Iris pigment epithelial cell (primary cell): ENCODE measurements around the gene DNAJB4.
"Not testable (repeated sequence)": the region's sequence is repeated elsewhere in the genome, so short reads cannot be mapped to it uniquely, and the experiment has no call there.

Source experiments
- DNase-seq: peaks from one replicate; pipeline ENCODE4 v3.0.0-alpha.2; 2011; ENCODE audit warnings: low read depth

Gene DNAJB4

GRCh38 chr1:78004719-78005447 lies at the start of gene DNAJB4:
TSS of gene DNAJB4 (plus strand) at chr1:78004939. CDS start at chr1:78005111, 172 bp downstream.
- DNase-seq: peak; percentile 99

DNA sequence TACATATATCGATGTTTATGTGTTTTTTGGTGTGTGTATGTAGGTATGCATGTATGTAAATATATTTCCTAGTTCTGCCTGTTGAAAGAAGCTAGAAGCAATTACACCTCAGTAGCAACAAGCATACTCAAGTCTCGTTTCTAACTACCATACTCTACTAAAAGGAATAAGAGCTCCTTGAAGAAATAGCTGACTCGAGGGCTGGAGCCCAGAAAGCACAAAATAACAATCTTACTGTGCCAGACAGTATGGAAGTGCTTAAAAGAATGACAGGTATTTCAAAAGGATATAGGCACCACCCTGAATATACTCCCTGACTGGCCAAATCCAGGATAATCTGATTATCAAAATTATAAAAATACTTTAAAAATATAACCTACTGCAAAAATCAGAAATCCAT lies 49.0 kb upstream of the DNAJB4 start:
- no peak for DNase-seq

- DNase-seq: no peak
These were observed 48.3 kb upstream of the DNAJB4 start for GRCh38 chr1:77956464-77956863.

GRCh38 chr1:77958391-77958790 lies 46.3 kb upstream of the DNAJB4 start:
- no peak for DNase-seq

- no peak for DNase-seq
These were observed 45.9 kb upstream of the DNAJB4 start for GRCh38 chr1:77958850-77959249.

- no peak for DNase-seq
These were observed 43.3 kb upstream of the DNAJB4 start for GRCh38 chr1:77961392-77961791.

DNA sequence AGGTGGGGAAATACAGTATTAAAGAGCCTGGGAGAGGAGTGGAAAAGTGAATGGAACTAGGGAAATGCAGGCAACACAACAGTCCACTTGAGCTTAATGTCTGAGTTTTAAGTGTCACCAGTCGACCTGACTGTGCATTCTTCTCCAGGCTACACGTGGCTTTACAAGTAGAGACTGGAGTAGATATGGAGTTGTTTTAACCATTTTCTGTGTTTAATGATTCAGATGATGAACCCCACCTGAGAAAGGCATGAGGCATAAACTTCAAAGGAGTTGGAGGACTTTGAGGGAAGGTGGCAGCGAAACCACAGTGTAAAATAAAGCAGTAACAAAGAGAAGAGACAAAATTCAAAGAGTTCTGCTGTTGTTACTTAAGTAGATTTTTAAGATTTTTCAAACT lies 38.4 kb upstream of the DNAJB4 start:
- DNase-seq: no peak

GRCh38 chr1:77970192-77970591 lies 34.5 kb upstream of the DNAJB4 start:
- no peak for DNase-seq

DNA sequence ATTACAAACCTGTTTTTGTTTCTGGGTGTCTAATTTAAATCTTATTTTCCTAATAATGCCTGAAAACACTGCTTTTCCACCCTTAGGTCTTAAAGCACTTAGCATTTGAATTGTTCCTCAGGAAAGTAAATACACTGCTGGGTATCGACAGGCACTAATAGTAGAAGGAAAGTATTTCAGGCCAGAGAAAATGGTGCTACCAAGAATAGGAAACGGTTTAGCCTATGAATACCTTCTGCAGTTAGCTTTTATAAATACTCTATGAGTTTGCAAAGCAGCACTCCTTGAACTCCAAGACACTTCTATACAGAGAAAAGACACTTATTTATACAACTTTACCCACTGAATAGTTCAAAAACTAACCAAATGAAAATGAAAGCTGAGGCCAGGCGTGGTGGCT lies 32.7 kb upstream of the DNAJB4 start:
- no peak for DNase-seq

DNA sequence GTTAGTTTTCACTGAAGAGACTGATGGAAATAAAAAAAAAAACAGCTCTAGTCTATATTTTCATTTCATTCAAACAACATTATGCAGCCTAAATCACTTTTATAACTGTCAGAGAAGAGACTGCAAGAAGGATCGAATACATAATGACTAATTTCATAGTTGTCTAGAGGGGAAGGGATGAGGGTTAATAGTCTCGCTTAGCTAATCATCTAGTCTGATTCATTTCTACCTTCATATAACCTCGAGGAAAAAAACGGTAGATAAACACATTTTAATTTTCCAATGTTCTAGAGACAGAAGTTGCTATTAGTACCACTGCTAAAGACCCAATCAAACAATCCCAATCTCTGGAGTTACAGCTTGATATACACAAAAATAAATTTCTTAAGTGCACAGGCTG lies 29.4 kb upstream of the DNAJB4 start:
- DNase-seq: peak; percentile 71

DNA sequence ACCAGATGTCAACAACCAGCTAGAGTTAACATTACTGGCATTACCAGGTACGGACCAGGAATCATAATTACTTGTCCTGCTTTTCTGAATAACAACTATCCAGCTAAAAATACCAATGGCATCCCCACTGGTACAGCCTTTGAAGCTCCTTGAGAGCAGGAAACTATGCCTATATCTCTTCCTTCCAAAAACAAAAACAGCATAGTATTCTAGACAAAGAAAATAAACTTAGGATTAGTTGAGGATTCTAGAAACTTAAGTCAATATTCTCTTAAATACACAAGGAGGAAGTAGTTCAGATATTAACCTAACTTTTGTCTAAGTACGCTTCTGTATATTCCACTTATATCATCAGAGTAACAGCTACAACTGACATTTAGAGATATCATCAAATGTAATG lies 28.8 kb upstream of the DNAJB4 start:
- DNase-seq: peak; percentile 20

DNA sequence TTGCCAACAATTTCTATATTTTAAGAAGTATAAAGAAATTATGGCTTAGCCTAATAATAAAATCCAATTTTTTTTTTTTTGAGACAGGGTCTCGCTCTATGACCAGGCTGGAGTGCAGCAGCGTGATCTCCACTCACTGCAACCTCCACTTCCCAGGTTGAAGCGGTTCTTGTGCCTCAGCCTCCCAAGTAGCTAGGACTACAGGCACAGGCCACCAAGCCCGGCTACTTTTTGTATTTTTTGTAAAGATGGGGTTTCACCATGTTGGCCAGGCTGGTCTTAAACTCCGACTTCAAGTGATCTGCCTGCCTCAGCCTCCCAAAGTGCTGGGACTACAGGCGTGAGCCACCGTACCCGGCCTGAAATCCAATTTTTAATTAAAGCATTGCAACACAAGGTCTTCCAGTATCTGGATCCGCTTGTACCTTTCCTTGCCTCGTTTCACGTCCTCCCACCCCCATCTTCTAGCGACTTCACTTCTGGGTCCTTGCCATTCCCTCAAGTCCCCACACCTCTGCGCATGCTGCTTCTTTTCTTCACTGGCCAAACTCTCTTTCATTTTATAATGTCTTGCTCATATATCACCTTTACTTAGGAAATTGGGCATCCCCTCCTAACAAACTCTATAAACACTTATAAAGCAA lies 28.2 kb upstream of the DNAJB4 start:
- no peak for DNase-seq

GRCh38 chr1:77977989-77978292 lies 26.8 kb upstream of the DNAJB4 start:
- DNase-seq: no peak

GRCh38 chr1:77978293-77978968 lies 26.3 kb upstream of the DNAJB4 start:
- DNase-seq: peak; percentile 96

- DNase-seq: peak; percentile 99
These were observed 25.5 kb upstream of the DNAJB4 start, which contains the start of gene FUBP1 for GRCh38 chr1:77978969-77979876. TSS of gene FUBP1 (minus strand) at chr1:77979072. CDS start at chr1:77979004, 68 bp downstream.

DNA sequence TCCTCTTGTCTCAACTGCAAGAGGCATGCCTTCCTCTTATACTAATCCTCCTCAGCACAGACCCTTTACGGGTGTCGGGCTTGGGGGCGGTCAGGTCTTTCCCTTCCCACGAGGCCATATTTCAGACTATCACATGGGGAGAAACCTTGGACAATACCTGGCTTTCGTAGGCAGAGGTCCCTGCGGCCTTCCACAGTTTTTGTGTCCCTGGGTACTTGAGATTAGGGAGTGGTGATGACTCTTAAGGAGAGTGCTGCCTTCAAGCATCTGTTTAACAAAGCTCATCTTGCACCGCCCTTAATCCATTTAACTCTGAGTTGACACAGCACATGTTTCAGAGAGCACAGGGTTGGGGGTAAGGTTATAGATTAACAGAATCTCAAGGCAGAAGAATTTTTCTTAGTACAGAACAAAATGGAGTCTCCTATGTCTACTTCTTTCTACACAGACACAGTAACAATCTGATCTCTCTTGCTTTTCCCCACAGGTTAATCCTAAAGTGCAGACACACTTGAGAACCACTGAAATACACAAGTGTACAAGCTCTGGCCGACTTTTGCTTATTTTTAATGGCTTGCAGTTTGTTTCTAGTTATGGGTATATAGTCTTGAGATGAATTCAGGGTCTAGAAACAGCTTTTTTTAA lies 21.3 kb upstream of the DNAJB4 start:
- DNase-seq: not testable (repeated sequence)

DNA sequence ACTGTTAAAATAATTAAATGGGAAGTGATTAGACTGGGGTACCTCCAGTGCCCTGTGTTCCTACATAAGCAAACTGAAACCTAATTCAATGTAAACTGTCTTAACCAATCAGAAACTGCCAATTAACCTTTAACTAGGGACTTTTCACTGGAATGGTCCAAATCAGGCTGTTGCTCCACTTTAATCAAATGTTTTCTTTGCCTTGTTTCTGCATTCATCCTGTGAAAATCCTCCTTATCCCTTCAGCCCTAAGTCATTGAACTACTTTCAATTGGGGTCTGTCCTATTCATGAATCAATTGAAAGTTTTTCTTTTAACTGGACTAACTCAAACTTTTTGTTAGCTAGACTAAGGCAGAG lies 20.8 kb upstream of the DNAJB4 start:
- DNase-seq: no peak

GRCh38 chr1:77984629-77985028 lies 20.1 kb upstream of the DNAJB4 start:
- no peak for DNase-seq

- no peak for DNase-seq
These were observed 17.9 kb upstream of the DNAJB4 start for GRCh38 chr1:77986810-77987209.

DNA sequence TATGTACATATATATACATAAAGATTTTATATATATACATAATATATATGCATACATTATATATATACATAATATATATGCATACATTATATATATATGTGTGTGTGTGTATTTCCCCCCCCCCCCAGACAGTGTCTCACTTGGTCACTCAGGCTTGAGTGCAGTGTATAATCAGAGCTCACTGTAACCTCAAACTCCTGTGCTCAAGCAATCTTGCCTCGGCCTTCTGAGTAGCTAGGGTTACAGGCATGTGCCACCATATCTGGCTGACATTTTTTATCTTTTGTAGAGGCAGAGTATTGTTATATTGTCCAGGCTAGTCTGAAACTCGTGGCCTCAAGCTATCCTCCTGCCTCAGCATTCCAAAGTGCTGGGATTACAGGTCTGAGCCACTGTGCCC lies 16.8 kb upstream of the DNAJB4 start:
- no peak for DNase-seq

DNA sequence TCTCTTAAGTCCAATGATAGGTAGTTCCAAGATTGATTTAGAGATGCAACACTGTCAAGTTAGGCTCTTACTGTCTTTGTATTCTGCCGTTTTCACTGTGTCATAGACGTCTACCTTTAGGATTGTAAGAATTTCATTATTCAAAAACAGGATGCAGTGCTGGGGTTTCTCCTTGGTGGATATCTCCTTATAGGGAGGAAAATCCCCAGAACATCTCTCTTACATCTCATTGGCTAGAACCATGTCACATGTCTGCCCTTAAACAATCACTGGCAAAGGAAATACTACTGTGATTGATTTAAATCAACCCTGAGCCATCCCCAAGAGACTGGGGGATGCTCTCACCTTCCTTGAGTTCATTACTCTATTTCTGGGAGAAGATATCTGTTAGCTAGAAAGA lies 15.0 kb upstream of the DNAJB4 start:
- DNase-seq: no peak
